Thyroid gland (tissue), 4 donors: Measurements from ENCODE around the gene PAFAH1B1.
A peak's percentile ranks its signal among the peaks of the same experiment; 100 is the strongest.

Experiments
- POLR2A ChIP-seq, 2 donors: fragments of 450-650 bp; IDR thresholded peaks; one replicate each; pipeline ENCODE4 v1.6.1; 2017; ENCODE audit warnings: antibody characterized with exemption in 2 of 2, mild to moderate bottlenecking in 2 of 2, moderate library complexity in 1 of 2
- TF ChIP-seq, protein P1 (sequence below), 6 experiments: fragments of 200-600 bp in 3 of 6; fragments of 450-650 bp in 3 of 6; sonication (generic) in 3 of 6; IDR thresholded peaks; one replicate each; pipeline ENCODE4 v1.5.1; 2016 to 2019; ENCODE audit warnings: antibody characterized with exemption in 6 of 6, mild to moderate bottlenecking in 2 of 6, inconsistent platforms in 1 of 6, moderate library complexity in 1 of 6

DNA sequence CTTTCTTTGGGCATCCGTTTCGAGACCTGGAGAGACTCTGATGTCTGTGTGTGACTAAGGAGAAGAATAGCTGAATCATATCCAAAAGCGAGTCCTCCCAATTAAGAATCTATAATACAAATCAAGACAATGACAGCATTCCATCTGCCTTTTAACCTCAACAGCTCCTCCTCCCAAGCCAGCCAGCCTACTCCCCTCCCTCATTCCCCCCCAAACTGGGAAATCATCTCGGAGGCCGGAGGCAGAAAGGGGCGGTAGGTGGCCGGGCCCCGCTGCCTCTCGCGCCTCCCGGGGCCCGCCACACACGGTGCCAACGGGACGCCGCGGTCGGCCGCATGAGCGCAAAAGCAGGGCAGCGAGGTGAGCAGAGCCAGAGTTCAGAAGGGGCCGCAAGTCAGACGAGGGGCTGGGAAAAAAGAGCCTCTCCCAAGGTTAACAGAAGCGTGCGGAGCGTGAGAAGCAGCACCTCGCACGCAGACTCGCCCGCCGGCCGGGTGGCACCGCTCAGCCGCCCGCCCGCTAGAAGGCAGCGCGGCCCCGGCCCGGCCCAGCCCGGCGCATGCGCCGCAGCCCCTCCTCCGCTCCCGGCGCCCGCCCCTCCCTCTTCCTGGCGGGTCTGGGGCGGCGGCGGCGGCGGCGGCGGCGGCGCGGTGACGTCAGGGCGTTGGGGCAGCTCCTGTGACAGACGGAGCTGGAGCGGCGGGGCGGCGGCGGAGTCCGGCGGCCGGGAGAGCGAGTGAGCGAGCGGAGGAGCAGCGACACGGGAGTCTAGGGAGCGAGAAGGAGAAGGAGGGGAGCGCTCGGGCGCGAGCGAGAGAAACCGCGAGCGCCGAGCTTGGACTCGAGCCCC is at the start of gene PAFAH1B1:
- TF ChIP-seq, protein P1, sequence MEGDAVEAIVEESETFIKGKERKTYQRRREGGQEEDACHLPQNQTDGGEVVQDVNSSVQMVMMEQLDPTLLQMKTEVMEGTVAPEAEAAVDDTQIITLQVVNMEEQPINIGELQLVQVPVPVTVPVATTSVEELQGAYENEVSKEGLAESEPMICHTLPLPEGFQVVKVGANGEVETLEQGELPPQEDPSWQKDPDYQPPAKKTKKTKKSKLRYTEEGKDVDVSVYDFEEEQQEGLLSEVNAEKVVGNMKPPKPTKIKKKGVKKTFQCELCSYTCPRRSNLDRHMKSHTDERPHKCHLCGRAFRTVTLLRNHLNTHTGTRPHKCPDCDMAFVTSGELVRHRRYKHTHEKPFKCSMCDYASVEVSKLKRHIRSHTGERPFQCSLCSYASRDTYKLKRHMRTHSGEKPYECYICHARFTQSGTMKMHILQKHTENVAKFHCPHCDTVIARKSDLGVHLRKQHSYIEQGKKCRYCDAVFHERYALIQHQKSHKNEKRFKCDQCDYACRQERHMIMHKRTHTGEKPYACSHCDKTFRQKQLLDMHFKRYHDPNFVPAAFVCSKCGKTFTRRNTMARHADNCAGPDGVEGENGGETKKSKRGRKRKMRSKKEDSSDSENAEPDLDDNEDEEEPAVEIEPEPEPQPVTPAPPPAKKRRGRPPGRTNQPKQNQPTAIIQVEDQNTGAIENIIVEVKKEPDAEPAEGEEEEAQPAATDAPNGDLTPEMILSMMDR (IDR thresholded peaks at IDR 0.05), result peak in 3 of 6 experiments; percentile 18 to 36 (median 34)
- peak; percentile 83 to 94 for TF ChIP-seq POLR2A (IDR thresholded peaks at IDR 0.05)
